Stimulated activated CD4-positive, alpha-beta T cell treated with anti-CD3 and anti-CD28 coated beads, Interleukin-2, amount 100 ng/mL, for 4 hours (primary cell): ENCODE data around the gene BOD1.
A peak's percentile ranks its signal among the peaks of the same experiment; 100 is the strongest.

Experiments
- DNase-seq: peaks from one replicate; pipeline ENCODE4 v3.0.0-alpha.2; 2020; ENCODE audit warnings: low read depth

The BOD1 gene

GRCh38 chr5:173616577-173617118 lies at the start of gene BOD1:
Gene BOD1, minus strand, starts transcription at chr5:173616650. Its CDS starts 214 bp downstream, at chr5:173616436.
- peak; percentile 94 for DNase-seq

- DNase-seq = no peak
Measured at GRCh38 chr5:173665326-173665725, 48.9 kb upstream of the BOD1 start.

GRCh38 chr5:173664154-173664526 lies 47.7 kb upstream of the BOD1 start:
- no peak for DNase-seq

GRCh38 chr5:173663352-173664153 lies 47.1 kb upstream of the BOD1 start:
- no peak for DNase-seq

- no peak for DNase-seq
Measured at GRCh38 chr5:173662581-173663351, 46.3 kb upstream of the BOD1 start.

- no peak for DNase-seq
Measured at GRCh38 chr5:173660481-173661280, 44.2 kb upstream of the BOD1 start.

GRCh38 chr5:173659423-173659822 lies 43.0 kb upstream of the BOD1 start:
- no peak for DNase-seq

- no peak for DNase-seq
Measured at GRCh38 chr5:173657741-173658356, 41.4 kb upstream of the BOD1 start.

GRCh38 chr5:173655196-173655797 lies 38.8 kb upstream of the BOD1 start:
- no peak for DNase-seq

- DNase-seq = no peak
Measured at GRCh38 chr5:173653822-173654523, 37.5 kb upstream of the BOD1 start.

- DNase-seq = no peak
Measured at GRCh38 chr5:173648308-173648866, 31.9 kb upstream of the BOD1 start.

GRCh38 chr5:173646692-173647091 lies 30.2 kb upstream of the BOD1 start:
- DNase-seq = no peak

GRCh38 chr5:173645890-173646574 lies 29.6 kb upstream of the BOD1 start:
- no peak for DNase-seq

GRCh38 chr5:173645437-173645807 lies 29.0 kb upstream of the BOD1 start:
- DNase-seq = no peak

- no peak for DNase-seq
Measured at GRCh38 chr5:173644673-173645436, 28.4 kb upstream of the BOD1 start.

- DNase-seq = no peak
Measured at GRCh38 chr5:173643964-173644363, 27.5 kb upstream of the BOD1 start.

- DNase-seq = no peak
Measured at GRCh38 chr5:173642895-173643481, 26.5 kb upstream of the BOD1 start.

GRCh38 chr5:173642191-173642816 lies 25.9 kb upstream of the BOD1 start:
- no peak for DNase-seq
